Measurements from ENCODE around the gene TCP1. TPM values are rescaled to one million over a fixed set of nuclear protein-coding genes. Genes with fewer than 3 reads are reported as not detected.
"Not testable (repeated sequence)": the region's sequence is repeated elsewhere in the genome, so short reads cannot be mapped to it uniquely, and the experiment has no call there.

Gene TCP1
- total RNA-seq, 4 donors from 2014 or later = 98.5 to 155 (median 129) TPM

DNA sequence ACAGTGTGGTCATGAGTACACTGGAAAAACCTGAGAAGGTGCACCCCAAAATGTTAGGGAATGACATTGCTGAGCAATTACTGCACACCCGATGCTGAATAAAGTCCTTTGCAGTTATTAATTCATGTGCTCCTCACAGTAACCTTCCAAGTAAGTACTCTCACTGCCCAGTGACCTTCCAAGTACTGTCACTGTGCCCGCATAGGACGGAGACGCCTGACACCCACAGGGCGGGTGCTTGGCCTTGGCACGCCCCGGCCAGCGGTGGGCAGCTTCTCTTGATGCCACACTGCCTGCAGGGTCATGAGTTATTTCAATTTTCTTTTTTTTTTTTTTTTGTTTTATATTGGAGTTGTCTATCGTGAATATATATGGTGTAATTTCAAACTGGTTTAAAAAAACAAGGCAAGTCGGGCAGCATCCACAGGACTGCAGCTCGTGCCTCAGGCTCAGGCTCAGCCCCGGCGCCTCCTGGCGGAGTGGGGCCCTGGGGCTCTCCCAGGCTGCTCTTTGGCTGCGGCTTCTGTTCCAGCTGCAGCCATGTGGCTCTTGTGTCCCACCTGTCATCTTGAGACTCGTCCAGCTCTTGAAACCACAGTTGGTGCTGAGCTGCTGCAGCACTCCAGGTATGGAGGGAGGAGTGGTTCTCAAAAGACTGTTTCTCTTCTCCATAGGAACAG lies 37.7 kb upstream of the TCP1 start:
- intact Hi-C loops (cut with DNase I; ENCODE audit: low total_unique reads) = no loop called here
- no peak for DNase-seq (ENCODE audit: low spot score in 2 of 2)
- no peak for TF ChIP-seq POLR2A (IDR thresholded peaks at IDR 0.05)
- TF ChIP-seq, protein P1, sequence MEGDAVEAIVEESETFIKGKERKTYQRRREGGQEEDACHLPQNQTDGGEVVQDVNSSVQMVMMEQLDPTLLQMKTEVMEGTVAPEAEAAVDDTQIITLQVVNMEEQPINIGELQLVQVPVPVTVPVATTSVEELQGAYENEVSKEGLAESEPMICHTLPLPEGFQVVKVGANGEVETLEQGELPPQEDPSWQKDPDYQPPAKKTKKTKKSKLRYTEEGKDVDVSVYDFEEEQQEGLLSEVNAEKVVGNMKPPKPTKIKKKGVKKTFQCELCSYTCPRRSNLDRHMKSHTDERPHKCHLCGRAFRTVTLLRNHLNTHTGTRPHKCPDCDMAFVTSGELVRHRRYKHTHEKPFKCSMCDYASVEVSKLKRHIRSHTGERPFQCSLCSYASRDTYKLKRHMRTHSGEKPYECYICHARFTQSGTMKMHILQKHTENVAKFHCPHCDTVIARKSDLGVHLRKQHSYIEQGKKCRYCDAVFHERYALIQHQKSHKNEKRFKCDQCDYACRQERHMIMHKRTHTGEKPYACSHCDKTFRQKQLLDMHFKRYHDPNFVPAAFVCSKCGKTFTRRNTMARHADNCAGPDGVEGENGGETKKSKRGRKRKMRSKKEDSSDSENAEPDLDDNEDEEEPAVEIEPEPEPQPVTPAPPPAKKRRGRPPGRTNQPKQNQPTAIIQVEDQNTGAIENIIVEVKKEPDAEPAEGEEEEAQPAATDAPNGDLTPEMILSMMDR (IDR thresholded peaks at IDR 0.05) = no peak
- H3K4me3 ChIP-seq (ENCODE audit: low read depth, poor library complexity, severe bottlenecking) = no peak overlapping the region
- WGBS, 2 donors = 80 to 83% methylated on average over 16 of the region's 16 CpGs

DNA sequence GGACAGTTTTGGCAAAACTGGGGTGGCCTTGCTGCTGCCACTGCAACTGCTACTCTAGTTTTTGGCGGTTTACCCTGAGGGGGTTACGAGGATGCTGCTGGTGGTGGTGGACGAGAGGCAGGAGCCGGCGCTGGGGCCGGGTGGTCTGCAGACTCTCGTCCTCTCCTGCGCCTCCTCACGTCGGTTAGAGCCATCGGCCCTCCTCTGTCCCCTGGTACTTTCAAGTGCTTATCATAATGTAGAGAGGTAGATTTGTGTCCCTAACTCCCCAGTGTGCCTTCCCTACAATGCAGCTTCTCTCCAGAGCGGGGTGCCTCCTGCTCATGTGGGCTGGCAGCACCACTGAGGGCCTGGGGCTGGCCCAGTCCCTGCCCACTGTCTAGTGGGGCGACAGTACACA lies 36.6 kb upstream of the TCP1 start:
- no peak for DNase-seq (ENCODE audit: low spot score in 2 of 2)
- no peak overlapping the region for H3K4me3 ChIP-seq (ENCODE audit: low read depth, poor library complexity, severe bottlenecking)
- intact Hi-C loops (cut with DNase I; ENCODE audit: low total_unique reads) = no loop called here
- TF ChIP-seq POLR2A (IDR thresholded peaks at IDR 0.05) = no peak
- TF ChIP-seq, protein P1 (IDR thresholded peaks at IDR 0.05) = no peak
- WGBS, 2 donors = 93 to 94% methylated on average over 13 of the region's 13 CpGs

DNA sequence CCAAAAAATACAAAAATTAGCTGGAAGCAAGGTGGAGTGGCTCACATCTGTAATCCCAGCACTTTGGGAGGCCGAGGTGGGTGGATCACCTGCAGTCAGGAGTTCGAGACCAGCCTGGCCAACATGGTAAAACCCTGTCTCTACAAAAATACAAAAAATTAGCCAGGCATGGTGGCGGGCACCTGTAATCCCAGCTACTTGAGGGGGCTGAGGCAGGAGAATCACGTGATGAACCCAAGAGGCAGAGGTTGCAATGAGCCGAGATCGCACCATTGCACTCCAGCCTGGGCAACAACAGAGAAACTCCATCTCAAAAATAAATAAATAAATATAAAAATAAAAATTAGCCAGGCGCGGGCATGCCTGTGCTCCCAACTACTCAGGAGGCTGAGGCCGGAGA lies 35.3 kb upstream of the TCP1 start:
- H3K4me3 ChIP-seq (ENCODE audit: low read depth, poor library complexity, severe bottlenecking); intact Hi-C loops (cut with DNase I; ENCODE audit: low total_unique reads); DNase-seq (ENCODE audit: low spot score in 2 of 2): not testable (repeated sequence)
- WGBS, 2 donors = 95 to 96% methylated on average over 9 of the region's 9 CpGs

DNA sequence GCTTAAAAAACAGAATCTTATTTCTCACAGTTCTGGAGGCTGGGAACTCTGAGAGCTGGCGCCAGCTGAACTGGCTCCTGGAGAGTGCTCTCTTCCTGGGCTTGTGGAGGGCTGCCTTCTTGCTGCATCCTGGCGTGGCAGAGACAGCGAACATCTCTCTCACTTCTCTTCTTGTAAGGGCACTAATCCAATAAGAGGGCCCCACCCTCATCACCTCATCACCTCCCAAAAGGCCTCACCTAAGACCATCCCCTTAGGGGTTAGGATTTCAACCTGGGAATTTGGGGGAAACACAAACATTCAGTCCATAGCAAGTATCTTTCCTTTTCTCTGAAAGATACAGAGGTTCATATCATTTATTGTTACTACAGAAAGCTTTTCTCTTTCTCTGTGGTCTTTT lies 34.6 kb upstream of the TCP1 start:
- 90 to 92% methylated on average over 3 of the region's 3 CpGs for WGBS, 2 donors
- TF ChIP-seq, protein P1 (IDR thresholded peaks at IDR 0.05) = no peak
- no peak for TF ChIP-seq POLR2A (IDR thresholded peaks at IDR 0.05)

DNA sequence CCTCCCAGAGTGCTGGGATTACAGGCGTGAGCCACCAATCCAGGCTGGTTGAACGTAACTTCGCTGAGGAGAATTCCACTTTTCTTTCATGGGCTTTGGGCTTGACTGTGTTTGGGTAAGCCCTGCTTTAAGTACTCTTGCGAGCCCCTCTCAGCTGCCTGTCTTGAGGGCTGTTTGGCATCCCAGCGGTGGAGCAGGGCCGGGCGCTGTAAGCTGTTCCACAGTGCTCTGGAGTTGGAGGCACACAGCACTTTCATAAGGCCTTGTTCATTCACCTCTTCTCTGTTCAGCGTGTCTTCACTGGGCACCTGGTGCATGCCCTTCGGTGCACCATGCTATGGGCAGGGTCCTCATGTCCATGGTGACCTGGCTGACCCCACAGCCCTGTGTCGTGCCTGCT lies 32.3 kb upstream of the TCP1 start:
- no peak for TF ChIP-seq POLR2A (IDR thresholded peaks at IDR 0.05)
- TF ChIP-seq, protein P1 (IDR thresholded peaks at IDR 0.05) = no peak
- intact Hi-C loops (cut with DNase I; ENCODE audit: low total_unique reads) = no loop called here
- no peak overlapping the region for H3K4me3 ChIP-seq (ENCODE audit: low read depth, poor library complexity, severe bottlenecking)
- 89 to 90% methylated on average over 10 of the region's 10 CpGs for WGBS, 2 donors
- no peak for DNase-seq (ENCODE audit: low spot score in 2 of 2)

More for the DNA sequence above, 34.6 kb upstream of the TCP1 start:
- intact Hi-C loops (cut with DNase I; ENCODE audit: low total_unique reads) = no loop called here
- no peak overlapping the region for H3K4me3 ChIP-seq (ENCODE audit: low read depth, poor library complexity, severe bottlenecking)
- no peak for DNase-seq (ENCODE audit: low spot score in 2 of 2)

DNA sequence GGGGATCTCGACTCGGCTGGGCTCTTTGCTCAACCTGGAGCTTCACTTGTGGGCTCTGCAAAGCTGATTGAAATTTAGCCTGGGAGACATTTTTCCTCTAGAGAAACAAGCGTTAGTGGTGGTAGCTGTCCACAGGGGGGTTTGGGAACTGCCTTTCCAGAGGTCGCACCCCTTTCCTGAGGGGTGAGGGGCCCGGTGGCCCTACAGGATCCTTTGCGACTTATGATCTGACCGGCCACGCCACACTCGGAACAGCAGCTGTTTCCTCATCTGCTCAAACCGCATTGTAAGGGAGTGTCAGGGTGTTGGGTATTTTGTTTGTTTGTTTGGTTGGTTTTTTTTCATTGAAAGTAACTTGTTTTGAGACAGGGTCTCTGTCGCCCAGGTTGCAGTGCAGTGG lies 31.7 kb upstream of the TCP1 start:
- DNase-seq (ENCODE audit: low spot score in 2 of 2) = no peak
- no peak overlapping the region for H3K4me3 ChIP-seq (ENCODE audit: low read depth, poor library complexity, severe bottlenecking)
- WGBS, 2 donors = 82 to 84% methylated on average over 11 of the region's 11 CpGs
- intact Hi-C loops (cut with DNase I; ENCODE audit: low total_unique reads) = no loop called here
- no peak for TF ChIP-seq POLR2A (IDR thresholded peaks at IDR 0.05)
- TF ChIP-seq, protein P1 (IDR thresholded peaks at IDR 0.05) = no peak

Data from lower leg skin (tissue), 4 donors.